ENCODE results near the gene CLIC1. TPM values are rescaled to one million over a fixed set of nuclear protein-coding genes. Genes with fewer than 3 reads are reported as not detected.

The CLIC1 gene
- total and polyA plus RNA-seq, 2 experiments from 2014 or later: 269 to 296 TPM

GRCh38 chr6:31725502-31726350 lies 10.6 kb downstream of the CLIC1 start:
- peaks cover 4% of the 10 kb centered on the region for H3F3A ChIP-seq (replicated peaks; ENCODE audit: low read depth)
- no peak for DNase-seq (ENCODE audit: low spot score)
- no peak overlapping the region for H2AFZ ChIP-seq
- H3K79me2 ChIP-seq (replicated peaks; ENCODE audit: insufficient read depth): no peaks in the 10 kb centered on the region
- Mint-ChIP-seq H3K36me3 (ENCODE audit: low read depth) (peaks cover 29% of the 10 kb centered on the region), H3K4me1 (peaks cover 15% of the 10 kb centered on the region; the same call in 2 of the 3 replicates), H3K27ac (no peak overlapping the region), H3K27me3 (ENCODE audit: insufficient read depth, low read depth, poor library complexity) (peaks cover 15% of the 10 kb centered on the region), H3K9me3 (no peaks in the 10 kb centered on the region; the same call in 2 of the 3 replicates), H3K4me3 (no peak overlapping the region; the same call in 2 of the 3 replicates)
- no peaks in the 10 kb centered on the region for H3K36me3 ChIP-seq (ENCODE audit: insufficient read depth)
- no peak overlapping the region for H3K27ac ChIP-seq (ENCODE audit: low read depth)
- TF ChIP-seq CREB1 (CRISPR knock-in tag; IDR thresholded peaks at IDR 0.05; ENCODE audit: low read depth) (no peak), ZNF331 (CRISPR knock-in tag; IDR thresholded peaks at IDR 0.05; ENCODE audit: low read depth) (no peak), EZH2phosphoT487 (IDR thresholded peaks at IDR 0.05; ENCODE audit: unreplicated experiment) (no peak), ZNF114 (CRISPR knock-in tag; IDR thresholded peaks at IDR 0.05) (no peak), STAT1 (IDR thresholded peaks at IDR 0.05; ENCODE audit: unreplicated experiment) (no peak), EZH2 (IDR thresholded peaks at IDR 0.05; ENCODE audit: low read depth, unreplicated experiment) (no peak), POLR2AphosphoS5 (IDR thresholded peaks at IDR 0.05; ENCODE audit: low read depth) (no peak), CTCF (conservative IDR thresholded peaks at IDR 0.05; ENCODE audit: low read depth in 2 of 2) (no peak), ETS1 (IDR thresholded peaks at IDR 0.05) (no peak), JUNB (IDR thresholded peaks at IDR 0.05; ENCODE audit: unreplicated experiment) (no peak), REST (IDR thresholded peaks at IDR 0.05; ENCODE audit: unreplicated experiment) (no peak), NANOG (IDR thresholded peaks at IDR 0.05; ENCODE audit: borderline replicate concordance) (no peak), ZNF462 (CRISPR knock-in tag; IDR thresholded peaks at IDR 0.05) (no peak)
- no peak for ATAC-seq
- H3K4me1 ChIP-seq (ENCODE audit: insufficient read depth): peaks cover 8% of the 10 kb centered on the region; the same call in 1 of the 2 replicates
- no peaks in the 10 kb centered on the region for H3K9me2 ChIP-seq (ENCODE audit: insufficient read depth)
- no peak overlapping the region for H3K4me3 ChIP-seq
- H4K20me1 ChIP-seq (replicated peaks; ENCODE audit: insufficient read depth): no peaks in the 10 kb centered on the region
- peaks cover 8% of the 10 kb centered on the region; the same call in 1 of the 2 replicates for H3K27me3 ChIP-seq (ENCODE audit: insufficient read depth)
- H3K4me2 ChIP-seq: no peak overlapping the region
